ENCODE results near the gene RTN4RL1.

The RTN4RL1 gene

GRCh38 chr17:1972487-1973160 lies 52.5 kb downstream of the RTN4RL1 start:
- peak; percentile 12 for DNase-seq

- no peak for DNase-seq
These were observed 54.2 kb downstream of the RTN4RL1 start for GRCh38 chr17:1970843-1971384.

GRCh38 chr17:1969712-1970111 lies 55.4 kb downstream of the RTN4RL1 start:
- DNase-seq = no peak

- no peak for DNase-seq
These were observed 57.9 kb downstream of the RTN4RL1 start for GRCh38 chr17:1967213-1967612.

GRCh38 chr17:1966274-1967086 lies 58.7 kb downstream of the RTN4RL1 start:
- no peak for DNase-seq

GRCh38 chr17:1965556-1966273 lies 59.4 kb downstream of the RTN4RL1 start:
- no peak for DNase-seq

GRCh38 chr17:1963250-1963649 lies 61.9 kb downstream of the RTN4RL1 start:
- no peak for DNase-seq

- no peak for DNase-seq
These were observed 63.9 kb downstream of the RTN4RL1 start for GRCh38 chr17:1961189-1961588.

GRCh38 chr17:1960545-1960912 lies 64.6 kb downstream of the RTN4RL1 start:
- DNase-seq = no peak

- DNase-seq = no peak
These were observed 65.1 kb downstream of the RTN4RL1 start for GRCh38 chr17:1959871-1960544.

GRCh38 chr17:1958134-1958881 lies 66.8 kb downstream of the RTN4RL1 start:
- DNase-seq = no peak

- DNase-seq = no peak
These were observed 68.1 kb downstream of the RTN4RL1 start for GRCh38 chr17:1957037-1957436.

GRCh38 chr17:1956134-1956533 lies 69.0 kb downstream of the RTN4RL1 start:
- DNase-seq = no peak

- DNase-seq = no peak
These were observed 71.3 kb downstream of the RTN4RL1 start for GRCh38 chr17:1953831-1954230.

- DNase-seq = no peak
These were observed 73.2 kb downstream of the RTN4RL1 start for GRCh38 chr17:1951920-1952319.

- no peak for DNase-seq
These were observed 75.4 kb downstream of the RTN4RL1 start for GRCh38 chr17:1949754-1950153.

GRCh38 chr17:1948517-1948825 lies 76.7 kb downstream of the RTN4RL1 start:
- no peak for DNase-seq

GRCh38 chr17:1947743-1948516 lies 77.2 kb downstream of the RTN4RL1 start:
- DNase-seq = no peak

GRCh38 chr17:1947229-1947742 lies 77.8 kb downstream of the RTN4RL1 start:
- no peak for DNase-seq

GRCh38 chr17:1946021-1946932 lies 78.9 kb downstream of the RTN4RL1 start:
- no peak for DNase-seq
